GM13976 (cell line): ENCODE data around the gene VAV1.

Experiments used
- DNase-seq: peaks from one replicate; pipeline ENCODE4 v3.0.0; 2012; ENCODE audit warnings: low spot score
- CTCF ChIP-seq: IDR thresholded peaks from 2 replicates; pipeline ENCODE4 v1.5.1; 2012; ENCODE audit warnings: borderline replicate concordance, mild to moderate bottlenecking; ENCODE audit not compliant: insufficient read depth; ENCODE audit errors: extremely low read depth, missing control alignments, control extremely low read depth
- in situ Hi-C: fragments of 300-500 bp; cut with MboI; formaldehyde crosslinking; loops from one replicate; pipeline ENCODE4 v1.12.0; 2022; ENCODE audit warnings: low sequenced_read_pairs, mixed read lengths, inconsistent platforms; ENCODE audit not compliant: unreplicated experiment

The VAV1 gene

GRCh38 chr19:6802336-6803035, 30.0 kb downstream of the VAV1 start:
- peak; percentile 70 for DNase-seq
- peak; percentile 31 for TF ChIP-seq CTCF
- in situ Hi-C loops: no loop called here

- no peak for DNase-seq
- TF ChIP-seq CTCF: no peak
- in situ Hi-C loops: no loop called here
These were observed 30.5 kb downstream of the VAV1 start for GRCh38 chr19:6803036-6803404.

GRCh38 chr19:6806488-6806887, 34.0 kb downstream of the VAV1 start:
- no peak for DNase-seq
- in situ Hi-C loops: no loop called here
- TF ChIP-seq CTCF: no peak

- no peak for DNase-seq
- in situ Hi-C loops: no loop called here
- no peak for TF ChIP-seq CTCF
These were observed 34.8 kb downstream of the VAV1 start for GRCh38 chr19:6807291-6807690.

- TF ChIP-seq CTCF: no peak
- no peak for DNase-seq
- in situ Hi-C loops: no loop called here
These were observed 36.0 kb downstream of the VAV1 start for GRCh38 chr19:6808494-6808893.

GRCh38 chr19:6809262-6809661, 36.8 kb downstream of the VAV1 start:
- no peak for TF ChIP-seq CTCF
- in situ Hi-C loops: no loop called here
- DNase-seq: no peak

- in situ Hi-C loops: no loop called here
- DNase-seq: no peak
- TF ChIP-seq CTCF: no peak
These were observed 38.9 kb downstream of the VAV1 start for GRCh38 chr19:6811378-6811777.
